A549 treated with ZK216348 at 1 μM for 4 hours (cell line): Measurements from ENCODE around the gene P2RY13. TPM values are rescaled to one million over a fixed set of nuclear protein-coding genes. Genes with fewer than 3 reads are reported as not detected.

Source experiments
- total RNA-seq: library from RNA; stranded (reverse); fragments of 200-300 nt; extraction: Qiagen RNA extraction; gene quantifications from 5 replicates; pipeline ENCODE4 v1.2.3, GENCODE V29; 2022; ENCODE audit warnings: low read depth

The P2RY13 gene
- total RNA-seq, result not detected in 5 replicates

DNA sequence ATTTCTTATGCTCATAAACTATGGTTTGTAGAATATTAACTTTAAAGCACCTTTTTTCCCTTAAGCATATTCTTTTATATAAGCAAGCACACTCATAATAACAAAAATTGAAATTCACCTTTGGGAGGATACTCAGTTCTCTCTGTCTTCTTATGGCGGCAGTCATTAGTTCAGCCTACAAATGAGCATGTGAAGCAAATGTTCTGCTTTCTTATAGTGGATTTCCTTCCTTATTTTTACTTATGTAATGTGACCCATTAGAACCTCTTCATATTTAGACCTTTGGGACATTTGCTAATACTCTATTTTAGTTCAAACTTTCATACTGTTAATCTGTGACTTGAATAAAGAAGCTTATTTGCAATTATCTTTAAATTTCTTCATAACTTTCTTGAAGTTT is at the start of gene P2RY13:
TSS of gene P2RY13 (minus strand) at position 187 of the 400 bp plus-strand sequence. CDS start at position 166, 21 bp downstream.

DNA sequence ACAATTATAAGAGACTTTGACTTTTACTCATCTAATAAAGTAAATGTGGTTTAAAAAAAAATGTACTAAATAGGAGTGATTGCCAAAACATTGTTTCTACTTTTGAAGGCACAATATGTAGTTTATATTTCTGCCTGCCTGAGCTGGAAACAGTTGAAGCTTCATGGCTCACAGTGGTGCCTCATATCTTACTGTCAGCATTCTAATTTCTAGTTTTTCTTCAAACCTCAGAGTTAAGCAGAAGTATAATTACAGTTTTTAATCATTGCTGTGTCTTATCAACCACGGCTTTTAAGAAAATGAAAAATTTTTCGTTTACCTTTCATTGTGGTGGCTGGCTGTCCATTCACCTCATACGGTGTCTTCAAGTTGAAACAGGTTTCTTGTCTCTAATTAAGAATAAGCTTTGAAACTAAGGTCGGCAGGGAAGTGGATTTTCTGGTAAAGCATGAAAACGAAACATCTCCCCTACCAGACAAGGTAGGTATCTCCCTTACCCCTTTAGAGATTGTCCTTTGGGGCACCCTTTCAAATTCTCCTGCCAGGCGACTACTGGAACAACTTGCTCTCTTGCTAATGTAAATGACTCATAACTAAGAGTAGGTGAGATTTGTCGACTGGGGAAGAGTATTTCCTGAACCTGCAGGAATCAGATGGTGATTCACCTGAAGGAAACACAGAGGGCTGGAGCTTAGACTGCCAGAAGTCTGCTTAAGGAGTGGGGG is 12.9 kb downstream of the P2RY13 start, which contains the start of gene GPR87:
TSS of gene GPR87 (minus strand) at position 554 of the 725 bp plus-strand sequence. CDS start 16,720 bp downstream, outside the sequence.

GRCh38 chr3:151278230-151278629 is 51.1 kb downstream of the P2RY13 start, which contains the start of gene P2RY14:
Gene P2RY14 (minus strand): TSS chr3:151278542. CDS start chr3:151214316, 64,226 bp downstream.

Other genes starting within 250 kb of the P2RY13 start
- 0.30 to 1.2 TPM (median 0.53 TPM) in 5 replicates for gene MED12L, start 243.9 kb downstream of the P2RY13 start, total RNA-seq
- not detected in 5 replicates for gene GPR171, start 126.3 kb downstream of the P2RY13 start, total RNA-seq
- not detected in 5 replicates for gene P2RY14, start 51.0 kb downstream of the P2RY13 start, total RNA-seq
- 1.3 to 3.1 TPM (median 2.0 TPM) in 5 replicates for gene GPR87, start 12.7 kb downstream of the P2RY13 start, total RNA-seq
- gene P2RY12, start 55.2 kb upstream of the P2RY13 start, total RNA-seq, result not detected in 5 replicates
- 0.25 to 0.72 TPM (median 0.54 TPM) in 5 replicates for gene IGSF10, start 131.5 kb upstream of the P2RY13 start, total RNA-seq